B cell (primary cell): ENCODE measurements around the gene CTRB2. TPM values are rescaled to one million over a fixed set of nuclear protein-coding genes. Genes with fewer than 3 reads are reported as not detected.

Source experiments
- ATAC-seq: fragments of 200-7000 bp; cut with Tn5 transposase; one replicate; pipeline ENCODE4 v1.10.0; 2021; ENCODE audit warnings: low read depth, mild to moderate bottlenecking, moderate number of reproducible peaks, moderate library complexity
- CTCF ChIA-PET: fragments of 350-600 bp; sonication (Branson Sonifier 250); formaldehyde crosslinking; loops from one replicate; lab custom pipeline; 2021; ENCODE audit warnings: antibody characterized with exemption, inconsistent platforms; lab: Charles Lee
- POLR2A ChIA-PET: fragments of 350-600 bp; sonication (Branson Sonifier 250); formaldehyde crosslinking; loops from one replicate; lab custom pipeline; 2021; ENCODE audit warnings: antibody characterized with exemption; lab: Charles Lee
- DNase-seq: peaks from one replicate; pipeline ENCODE4 v3.0.0; 2013
- H2AFZ ChIP-seq: 2 replicates; pipeline ENCODE4 v1.6.1; 2012; ENCODE audit warnings: mild to moderate bottlenecking, low read depth, low read length; ENCODE audit not compliant: insufficient read depth, poor library complexity, severe bottlenecking
- H3K27ac ChIP-seq, 2 donors: 1 replicate in 1 of 2; 2 replicates in 1 of 2; pipeline ENCODE4 v1.5.1; 2012 to 2013; ENCODE audit warnings: low read length in 2 of 2, mild to moderate bottlenecking in 2 of 2, moderate library complexity in 1 of 2
- H3K27me3 ChIP-seq, 4 experiments: fragments of 200-600 bp in 1 of 4; sonication (generic) in 1 of 4; replicated peaks in 1 of 4; 1 replicate in 2 of 4; 2 replicates in 2 of 4; pipeline versions ENCODE4 v1.6.1 to v1.7.0; 2013 to 2016; ENCODE audit warnings: low read length in 3 of 4, mild to moderate bottlenecking in 2 of 4, mixed read lengths in 1 of 4, moderate library complexity in 1 of 4; ENCODE audit not compliant: insufficient read depth in 4 of 4, control insufficient read depth in 3 of 4; ENCODE audit errors: control extremely low read depth in 1 of 4
- H3K36me3 ChIP-seq, 2 experiments: replicated peaks in 1 of 2; 1 replicate in 1 of 2; 2 replicates in 1 of 2; pipeline versions ENCODE4 v1.6.1 to v1.7.1; 2013; ENCODE audit warnings: low read length in 1 of 2; ENCODE audit not compliant: insufficient read depth in 2 of 2, control insufficient read depth in 1 of 2; ENCODE audit errors: control extremely low read depth in 1 of 2, extremely low read depth in 1 of 2
- H3K4me1 ChIP-seq, 2 donors: fragments of 200-600 bp in 1 of 2; sonication (generic) in 1 of 2; 1 replicate in 1 of 2; 2 replicates in 1 of 2; pipeline versions ENCODE4 v1.5.1 to v1.6.1; 2013 to 2017; ENCODE audit warnings: low read length in 2 of 2; ENCODE audit not compliant: control insufficient read depth in 2 of 2, insufficient read depth in 2 of 2
- H3K4me2 ChIP-seq: replicated peaks from 2 replicates; pipeline ENCODE3; 2012; ENCODE audit warnings: mild to moderate bottlenecking, low read depth, low read length; ENCODE audit not compliant: poor library complexity, severe bottlenecking
- H3K4me3 ChIP-seq, 5 experiments: fragments of 200-600 bp in 1 of 5; sonication (generic) in 1 of 5; 1 replicate in 3 of 5; 2 replicates in 2 of 5; pipeline versions ENCODE4 v1.5.1 to v1.7.0; 2011 to 2016; ENCODE audit warnings: low read length in 4 of 5, mild to moderate bottlenecking in 4 of 5, low read depth in 2 of 5, control low read depth in 1 of 5, moderate library complexity in 1 of 5; ENCODE audit not compliant: insufficient read depth in 1 of 5; ENCODE audit errors: control extremely low read depth in 1 of 5, extremely low read depth in 1 of 5
- H3K79me2 ChIP-seq: fragments of 200-600 bp; sonication (generic); one replicate; pipeline ENCODE4 v1.6.0; 2016; ENCODE audit warnings: low read length; ENCODE audit not compliant: control insufficient read depth, insufficient read depth
- H3K9ac ChIP-seq: fragments of 200-600 bp; sonication (generic); 2 replicates; pipeline ENCODE4 v1.6.1; 2017; ENCODE audit warnings: mild to moderate bottlenecking, low read length, moderate library complexity
- H3K9me3 ChIP-seq, 3 donors: one replicate each; pipeline versions ENCODE4 v1.6.1 to v1.7.1; 2013; ENCODE audit warnings: low read length in 2 of 3; ENCODE audit not compliant: control insufficient read depth in 2 of 3, insufficient read depth in 1 of 3; ENCODE audit errors: control extremely low read depth in 1 of 3
- H4K20me1 ChIP-seq: 2 replicates; pipeline ENCODE4 v1.6.0; 2012; ENCODE audit warnings: mild to moderate bottlenecking, low read length; ENCODE audit not compliant: insufficient read depth, control insufficient read depth, poor library complexity, severe bottlenecking
- H3K27ac Mint-ChIP-seq: one replicate; pipeline ENCODE4 v1.8.0; 2021; ENCODE audit warnings: mixed read lengths
- H3K27me3 Mint-ChIP-seq: one replicate; pipeline ENCODE4 v1.8.0; 2021; ENCODE audit warnings: mixed read lengths
- H3K4me1 Mint-ChIP-seq: one replicate; pipeline ENCODE4 v1.8.0; 2021; ENCODE audit warnings: mixed read lengths
- H3K4me3 Mint-ChIP-seq: one replicate; pipeline ENCODE4 v1.8.0; 2021; ENCODE audit warnings: mixed read lengths
- H3K9me3 Mint-ChIP-seq: one replicate; pipeline ENCODE4 v1.8.0; 2022; ENCODE audit warnings: mixed read lengths; ENCODE audit not compliant: insufficient read depth
- EZH2 ChIP-seq: IDR thresholded peaks from 2 replicates; pipeline ENCODE4 v1.6.1; 2012; ENCODE audit warnings: borderline replicate concordance, low read depth, mild to moderate bottlenecking, moderate library complexity, low read length; ENCODE audit not compliant: insufficient read depth, poor library complexity, severe bottlenecking
- WGBS: methylation state at CpG from one replicate; pipeline ENCODE4 v1.1.5; 2013; ENCODE audit warnings: missing lambda C conversion rate; ENCODE audit not compliant: insufficient coverage; 5-methylcytosine and 5-hydroxymethylcytosine counted together
- intact Hi-C: fragments of 100-400 bp; cut with micrococcal nuclease; formaldehyde crosslinking; loops from one replicate; pipeline ENCODE4 v1.10.0; 2022
- polyA plus RNA-seq: library from polyadenylated mRNA; depleted of rRNA; stranded (reverse); fragments of >200 nt; gene quantifications from 2 replicates; pipeline ENCODE4 v1.2.3, GENCODE V29; 2012
- total RNA-seq, 2 donors: library from RNA; stranded (reverse); fragments of 120-200 nt in 1 of 2; gene quantifications; 1 replicate in 1 of 2; 2 replicates in 1 of 2; pipeline versions ENCODE4 v1.2.3 to v1.2.4, GENCODE V29; 2013 to 2022
- TF ChIP-seq, protein P1 (sequence below): fragments of 200-600 bp; IDR thresholded peaks from one replicate; pipeline ENCODE4 v1.8.0; 2022; ENCODE audit warnings: antibody characterized with exemption, mild to moderate bottlenecking

CTRB2 gene
- total and polyA plus RNA-seq, 2 donors (not counting 1 experiment from before 2014, with no cell fraction given), result not detected

DNA sequence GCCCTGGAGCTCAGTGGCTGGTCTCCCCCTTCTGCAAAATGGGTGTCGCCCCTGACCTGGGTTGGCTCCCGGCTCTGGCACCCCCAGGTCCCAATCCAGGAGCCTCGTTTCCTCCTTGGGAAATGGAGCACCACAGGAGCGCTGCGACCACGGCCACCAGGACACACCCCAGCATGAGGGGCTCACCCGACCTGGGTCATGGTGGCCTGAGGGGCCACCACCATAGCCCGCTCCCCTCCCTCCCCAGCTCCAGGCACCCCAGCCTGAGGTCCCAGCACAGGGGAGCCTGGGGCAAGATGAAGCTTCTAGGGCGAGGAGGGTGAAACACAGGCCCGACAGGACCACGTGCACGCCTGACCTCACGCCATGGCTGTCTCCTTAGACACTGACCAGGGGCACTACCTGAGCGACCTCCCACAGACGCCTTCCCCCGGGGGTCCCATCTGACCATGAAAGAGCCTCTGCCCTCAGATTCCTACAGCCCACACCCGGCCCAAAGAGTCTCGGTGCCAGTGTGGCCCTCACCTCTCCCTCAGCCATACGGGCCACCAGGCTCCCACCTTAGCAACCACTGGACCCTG lies 32.7 kb upstream of the CTRB2 start:
- no peaks in the 10 kb centered on the region for H4K20me1 ChIP-seq
- Mint-ChIP-seq H3K27me3 (peaks cover 63% of the 10 kb centered on the region), H3K9me3 (no peaks in the 10 kb centered on the region), H3K4me3 (no peak overlapping the region), H3K27ac (no peak overlapping the region), H3K4me1 (peaks cover 5% of the 10 kb centered on the region)
- ATAC-seq (no peak), DNase-seq (no peak)
- intact Hi-C loops, result no loop called here
- TF ChIP-seq, protein P1, sequence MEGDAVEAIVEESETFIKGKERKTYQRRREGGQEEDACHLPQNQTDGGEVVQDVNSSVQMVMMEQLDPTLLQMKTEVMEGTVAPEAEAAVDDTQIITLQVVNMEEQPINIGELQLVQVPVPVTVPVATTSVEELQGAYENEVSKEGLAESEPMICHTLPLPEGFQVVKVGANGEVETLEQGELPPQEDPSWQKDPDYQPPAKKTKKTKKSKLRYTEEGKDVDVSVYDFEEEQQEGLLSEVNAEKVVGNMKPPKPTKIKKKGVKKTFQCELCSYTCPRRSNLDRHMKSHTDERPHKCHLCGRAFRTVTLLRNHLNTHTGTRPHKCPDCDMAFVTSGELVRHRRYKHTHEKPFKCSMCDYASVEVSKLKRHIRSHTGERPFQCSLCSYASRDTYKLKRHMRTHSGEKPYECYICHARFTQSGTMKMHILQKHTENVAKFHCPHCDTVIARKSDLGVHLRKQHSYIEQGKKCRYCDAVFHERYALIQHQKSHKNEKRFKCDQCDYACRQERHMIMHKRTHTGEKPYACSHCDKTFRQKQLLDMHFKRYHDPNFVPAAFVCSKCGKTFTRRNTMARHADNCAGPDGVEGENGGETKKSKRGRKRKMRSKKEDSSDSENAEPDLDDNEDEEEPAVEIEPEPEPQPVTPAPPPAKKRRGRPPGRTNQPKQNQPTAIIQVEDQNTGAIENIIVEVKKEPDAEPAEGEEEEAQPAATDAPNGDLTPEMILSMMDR, result no peak
- TF ChIP-seq EZH2, result no peak
- no peak overlapping the region for H3K27ac ChIP-seq
- peaks cover 0 to 5% of the 10 kb centered on the region in 2 donors for H3K4me1 ChIP-seq
- no peak overlapping the region for H3K9ac ChIP-seq
- H3K27me3 ChIP-seq, result peaks cover 0 to 89% (median 12%) of the 10 kb centered on the region in 4 experiments
- peaks cover 0 to 18% (median 0%) of the 10 kb centered on the region in 3 donors for H3K9me3 ChIP-seq
- no peaks in the 10 kb centered on the region for H3K79me2 ChIP-seq
- ChIA-PET POLR2A (no interaction called here), CTCF (interaction anchor here (0.9 kb wide), 1 partner anchor 146 kb away, joined by 3 read pairs; no protein-coding TSS in a partner anchor)
- H3K4me3 ChIP-seq, result no peak overlapping the region
- no peak overlapping the region for H2AFZ ChIP-seq
- 95% methylated on average over 19 of the region's 19 CpGs for WGBS
- no peaks in the 10 kb centered on the region for H3K36me3 ChIP-seq
- no peak overlapping the region for H3K4me2 ChIP-seq

DNA sequence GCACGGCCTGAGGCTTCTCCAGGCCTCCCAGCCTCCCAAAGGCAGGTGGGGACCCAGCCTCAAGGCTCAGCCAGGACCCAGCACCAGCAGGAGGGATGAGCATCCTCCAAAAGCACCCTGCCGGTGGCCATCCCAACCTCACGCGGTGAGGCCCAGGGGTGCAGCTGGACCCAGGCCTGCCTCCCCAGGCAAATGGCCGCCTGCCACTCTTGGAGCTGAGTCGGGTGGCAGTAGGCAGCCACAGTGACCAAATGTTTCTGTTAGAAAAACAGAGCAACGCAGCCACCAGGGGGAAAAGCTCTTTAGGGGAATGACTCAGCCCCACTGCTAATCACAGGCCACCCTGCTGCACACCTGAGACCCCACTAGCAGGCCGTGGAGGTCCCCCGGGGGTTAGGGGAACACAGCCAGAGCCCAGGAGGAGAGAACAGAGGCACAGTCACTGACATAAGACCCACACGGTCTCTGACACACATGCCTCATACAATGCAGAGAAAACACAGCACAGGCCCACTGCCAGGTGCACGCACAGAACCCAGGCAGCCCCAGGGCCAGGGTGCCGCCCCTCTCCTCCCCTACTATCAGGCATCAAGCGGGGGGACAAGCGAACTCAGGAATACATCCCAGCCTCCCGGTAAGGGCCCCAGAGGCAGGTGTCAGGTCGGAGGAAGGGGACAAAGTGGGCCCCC lies 32.0 kb upstream of the CTRB2 start:
- CTCF ChIA-PET, result interaction anchor here (0.9 kb wide), 1 partner anchor 147 kb away, joined by 3 read pairs; no protein-coding TSS in a partner anchor
- H3K9me3 Mint-ChIP-seq, result no peaks in the 10 kb centered on the region
- no peak overlapping the region for H3K4me3 Mint-ChIP-seq
- Histone ChIP-seq H3K36me3 (no peaks in the 10 kb centered on the region), H3K9ac (no peak overlapping the region), H3K4me1 (peaks cover 0 to 2% of the 10 kb centered on the region in 2 donors), H4K20me1 (no peaks in the 10 kb centered on the region), H3K27me3 (peaks cover 0 to 89% (median 14%) of the 10 kb centered on the region in 4 experiments), H3K79me2 (no peaks in the 10 kb centered on the region), H2AFZ (no peak overlapping the region), H3K4me3 (no peak overlapping the region), H3K27ac (no peak overlapping the region), H3K4me2 (no peak overlapping the region), H3K9me3 (peaks cover 0 to 25% (median 0%) of the 10 kb centered on the region in 3 donors)
- no peak overlapping the region for H3K27ac Mint-ChIP-seq
- DNase-seq (no peak), ATAC-seq (no peak)
- H3K27me3 Mint-ChIP-seq, result peaks cover 62% of the 10 kb centered on the region
- POLR2A ChIA-PET, result no interaction called here
- intact Hi-C loops, result no loop called here
- WGBS, result 81% methylated on average over 15 of the region's 16 CpGs
- peaks cover under 1% of the 10 kb centered on the region for H3K4me1 Mint-ChIP-seq
- no peak for TF ChIP-seq EZH2
- TF ChIP-seq, protein P1, result no peak
